Stimulated activated CD4-positive, alpha-beta T cell treated with anti-CD3 and anti-CD28 coated beads, Interleukin-15, amount 100 ng/mL, for 48 hours (primary cell): ENCODE results near the gene HAP1.
"Not testable (repeated sequence)": the region's sequence is repeated elsewhere in the genome, so short reads cannot be mapped to it uniquely, and the experiment has no call there.

Experiments used
- DNase-seq, 2 donors: peaks; one replicate each; pipeline ENCODE4 v3.0.0-alpha.2; 2020; ENCODE audit warnings: low read depth in 2 of 2

Gene HAP1, protein sequence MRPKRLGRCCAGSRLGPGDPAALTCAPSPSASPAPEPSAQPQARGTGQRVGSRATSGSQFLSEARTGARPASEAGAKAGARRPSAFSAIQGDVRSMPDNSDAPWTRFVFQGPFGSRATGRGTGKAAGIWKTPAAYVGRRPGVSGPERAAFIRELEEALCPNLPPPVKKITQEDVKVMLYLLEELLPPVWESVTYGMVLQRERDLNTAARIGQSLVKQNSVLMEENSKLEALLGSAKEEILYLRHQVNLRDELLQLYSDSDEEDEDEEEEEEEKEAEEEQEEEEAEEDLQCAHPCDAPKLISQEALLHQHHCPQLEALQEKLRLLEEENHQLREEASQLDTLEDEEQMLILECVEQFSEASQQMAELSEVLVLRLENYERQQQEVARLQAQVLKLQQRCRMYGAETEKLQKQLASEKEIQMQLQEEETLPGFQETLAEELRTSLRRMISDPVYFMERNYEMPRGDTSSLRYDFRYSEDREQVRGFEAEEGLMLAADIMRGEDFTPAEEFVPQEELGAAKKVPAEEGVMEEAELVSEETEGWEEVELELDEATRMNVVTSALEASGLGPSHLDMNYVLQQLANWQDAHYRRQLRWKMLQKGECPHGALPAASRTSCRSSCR

DNA sequence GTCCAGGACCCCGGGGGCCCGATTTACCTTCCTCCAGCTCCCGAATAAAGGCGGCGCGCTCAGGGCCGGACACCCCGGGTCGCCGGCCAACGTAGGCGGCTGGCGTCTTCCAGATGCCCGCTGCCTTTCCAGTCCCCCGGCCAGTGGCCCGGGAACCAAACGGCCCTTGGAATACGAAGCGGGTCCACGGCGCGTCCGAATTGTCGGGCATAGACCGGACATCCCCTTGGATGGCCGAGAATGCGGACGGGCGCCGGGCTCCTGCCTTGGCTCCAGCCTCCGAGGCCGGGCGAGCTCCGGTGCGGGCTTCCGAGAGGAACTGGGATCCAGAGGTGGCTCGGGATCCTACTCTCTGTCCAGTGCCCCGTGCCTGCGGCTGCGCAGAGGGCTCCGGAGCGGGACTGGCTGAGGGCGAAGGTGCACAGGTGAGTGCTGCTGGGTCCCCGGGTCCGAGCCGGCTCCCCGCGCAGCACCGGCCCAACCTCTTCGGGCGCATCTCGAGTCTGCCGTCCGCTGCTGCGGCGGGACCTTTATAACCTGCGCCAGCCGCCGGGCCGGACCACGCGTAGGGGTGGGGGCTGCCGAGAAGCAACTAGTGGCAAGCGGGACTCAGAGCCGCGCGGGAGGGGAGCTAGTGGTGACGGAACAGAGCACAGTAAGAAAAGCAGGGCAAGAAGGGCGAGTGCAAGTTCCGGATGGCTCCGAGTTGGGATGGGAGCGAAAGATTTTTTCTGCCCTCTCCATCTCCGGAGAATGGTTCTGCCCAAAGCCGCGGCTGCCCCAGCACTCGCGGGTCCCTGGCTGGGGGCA is at the start of gene HAP1:
TSS of gene HAP1 (minus strand) at position 505 of the 810 bp plus-strand sequence. CDS start at position 496, 9 bp downstream.
- no peak for DNase-seq

DNA sequence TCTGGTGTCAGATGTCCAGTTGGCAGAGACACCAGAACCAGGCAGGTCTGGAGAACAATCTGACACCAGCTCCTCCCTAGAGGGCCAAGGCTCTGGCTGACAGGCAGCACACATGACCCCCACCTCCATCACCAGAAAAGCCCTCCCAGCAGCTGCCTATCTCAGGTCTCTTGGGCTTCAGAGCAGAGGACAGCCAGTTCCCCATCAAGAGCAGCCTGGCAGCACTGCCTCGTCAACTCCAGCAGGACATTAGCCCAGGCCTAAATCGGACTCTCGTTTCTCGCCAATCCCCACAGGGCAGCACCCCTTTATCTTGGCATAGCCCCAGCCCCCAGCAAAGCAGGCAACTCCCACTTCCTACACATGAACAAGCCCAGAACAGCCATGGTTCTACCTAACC is 47.7 kb upstream of the HAP1 start:
- no peak for DNase-seq

DNA sequence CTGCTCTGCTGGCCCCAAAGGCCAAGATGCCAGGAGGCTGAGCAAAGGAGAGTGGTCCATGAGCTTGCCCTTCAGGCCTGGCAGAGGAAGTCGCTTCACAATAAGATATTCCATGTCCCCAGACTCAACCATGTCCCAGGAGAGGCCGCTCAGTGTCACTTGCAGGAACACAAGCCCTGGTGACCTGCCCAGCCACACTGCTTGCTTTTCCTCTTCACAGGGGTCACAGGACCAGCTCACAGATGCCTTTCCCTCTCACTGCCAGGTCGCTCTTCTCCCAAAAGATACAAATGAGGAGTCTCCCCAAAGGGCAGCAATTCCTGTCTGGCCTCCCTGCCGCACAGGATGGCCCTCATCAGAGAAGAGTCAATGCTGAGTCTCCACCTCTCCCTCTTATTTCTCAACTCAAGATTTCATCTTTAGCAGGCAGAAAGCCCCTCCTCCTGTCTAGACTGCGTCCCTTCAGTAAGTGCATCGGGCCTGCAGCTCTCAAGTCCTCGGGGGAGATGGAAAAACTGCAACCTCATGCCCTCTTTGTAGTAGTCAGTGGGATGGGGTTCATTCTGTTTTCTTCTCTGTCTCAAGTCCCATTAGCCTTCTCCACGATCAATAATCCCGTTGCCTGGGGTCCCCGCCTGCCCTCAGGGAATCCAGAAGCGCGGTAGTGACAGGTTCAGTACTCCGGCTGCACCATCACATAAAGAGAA is 47.1 kb upstream of the HAP1 start:
- no peak for DNase-seq

DNA sequence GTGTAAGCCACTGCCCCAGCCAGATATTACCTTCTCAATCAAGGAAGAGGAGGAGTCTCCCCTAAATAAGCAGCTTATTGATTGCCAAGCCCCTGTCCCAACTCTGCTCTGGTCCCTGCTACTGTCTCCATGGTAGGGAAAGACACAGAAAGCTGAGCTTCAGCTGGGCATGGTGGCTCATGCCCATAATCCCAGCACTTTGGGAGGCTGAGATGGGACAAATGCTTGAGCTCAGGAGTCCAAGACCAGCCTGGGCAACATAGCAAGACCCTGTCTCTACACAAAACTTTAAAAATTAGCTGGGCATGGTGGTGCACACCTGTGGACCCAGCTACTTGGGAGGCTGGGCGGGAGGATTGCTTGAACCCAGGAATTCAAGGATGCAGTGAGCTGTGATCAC is 45.5 kb upstream of the HAP1 start:
- DNase-seq: no peak

DNA sequence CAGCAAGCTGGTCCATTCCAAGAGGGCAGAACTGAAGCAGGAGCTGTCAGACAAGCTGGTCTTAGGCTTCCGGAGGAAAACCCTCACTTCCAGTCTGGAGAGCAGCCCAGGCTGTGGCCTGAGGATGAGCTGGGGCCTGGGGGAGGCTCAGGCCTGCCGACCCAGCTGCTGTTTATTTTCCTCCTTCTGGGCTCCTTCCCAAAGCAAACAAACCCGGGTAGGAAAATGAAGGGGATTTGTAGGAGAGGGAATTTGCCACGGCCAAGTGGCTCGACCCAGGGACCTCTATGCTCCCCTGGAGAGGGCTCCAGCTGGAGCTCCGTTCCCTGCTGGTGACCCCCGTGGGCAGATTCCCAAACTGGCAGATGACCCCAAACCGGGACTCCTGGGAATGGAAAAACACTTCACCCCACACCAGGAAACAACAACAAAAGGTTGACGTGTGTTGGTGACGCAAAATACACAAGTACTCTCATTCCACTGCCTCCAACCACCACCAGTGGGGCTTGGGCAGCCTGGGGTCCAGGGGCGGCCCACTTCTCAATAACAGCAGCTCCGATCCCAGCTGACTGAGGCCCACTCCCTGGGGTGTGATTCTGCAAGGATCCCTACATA is 43.2 kb upstream of the HAP1 start:
- DNase-seq: no peak

DNA sequence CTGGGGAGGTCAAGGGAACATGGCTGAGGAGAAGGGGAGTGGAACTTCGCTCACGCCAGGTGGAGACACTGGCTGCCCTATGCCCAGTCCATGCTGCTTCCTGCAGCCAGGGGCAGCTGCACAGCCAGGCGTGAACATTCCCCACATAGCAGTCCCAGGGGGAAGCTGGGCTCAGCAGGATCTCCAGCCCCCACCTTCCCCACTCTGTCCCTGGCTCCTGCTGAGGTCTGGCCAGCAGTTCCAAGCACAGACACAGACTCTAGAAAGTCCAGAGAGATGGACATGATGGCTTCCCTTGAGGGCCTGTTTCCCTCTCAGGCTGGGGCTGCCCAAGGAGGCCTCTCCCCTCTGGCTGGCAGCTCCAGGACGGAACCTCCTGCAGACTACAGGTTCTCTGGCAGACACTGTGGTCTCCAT is 42.7 kb upstream of the HAP1 start:
- DNase-seq: no peak

DNA sequence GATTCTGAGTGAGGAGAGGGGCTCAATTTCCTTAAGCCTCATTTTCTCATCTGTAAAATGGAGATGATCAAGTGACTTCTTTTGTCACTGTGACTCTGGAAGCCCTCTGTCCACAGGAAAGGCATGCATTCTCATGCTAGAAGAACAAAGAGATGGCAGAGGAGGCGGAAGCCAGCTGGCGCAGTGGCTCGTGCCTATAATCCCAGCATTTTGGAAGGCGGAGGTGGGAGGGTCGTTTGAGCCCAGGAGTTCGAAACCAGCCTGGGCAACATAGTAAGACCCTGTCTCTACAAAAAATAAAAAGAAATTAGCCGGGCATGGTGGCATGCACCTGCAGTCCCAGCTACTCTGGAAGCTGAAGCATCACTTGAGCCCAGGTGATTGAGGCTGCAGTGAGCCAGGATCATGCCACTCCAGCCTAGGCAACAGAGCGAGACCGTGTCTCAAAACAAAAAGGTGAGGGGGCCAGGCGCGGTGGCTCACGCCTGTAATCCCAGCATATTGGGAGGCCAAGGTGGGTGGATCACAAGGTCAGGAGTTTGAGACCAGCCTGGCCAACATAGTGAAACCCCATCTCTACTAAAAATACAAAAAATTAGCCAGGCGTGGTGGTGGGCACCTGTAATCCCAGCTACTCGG is 41.9 kb upstream of the HAP1 start:
- DNase-seq: not testable (repeated sequence)

DNA sequence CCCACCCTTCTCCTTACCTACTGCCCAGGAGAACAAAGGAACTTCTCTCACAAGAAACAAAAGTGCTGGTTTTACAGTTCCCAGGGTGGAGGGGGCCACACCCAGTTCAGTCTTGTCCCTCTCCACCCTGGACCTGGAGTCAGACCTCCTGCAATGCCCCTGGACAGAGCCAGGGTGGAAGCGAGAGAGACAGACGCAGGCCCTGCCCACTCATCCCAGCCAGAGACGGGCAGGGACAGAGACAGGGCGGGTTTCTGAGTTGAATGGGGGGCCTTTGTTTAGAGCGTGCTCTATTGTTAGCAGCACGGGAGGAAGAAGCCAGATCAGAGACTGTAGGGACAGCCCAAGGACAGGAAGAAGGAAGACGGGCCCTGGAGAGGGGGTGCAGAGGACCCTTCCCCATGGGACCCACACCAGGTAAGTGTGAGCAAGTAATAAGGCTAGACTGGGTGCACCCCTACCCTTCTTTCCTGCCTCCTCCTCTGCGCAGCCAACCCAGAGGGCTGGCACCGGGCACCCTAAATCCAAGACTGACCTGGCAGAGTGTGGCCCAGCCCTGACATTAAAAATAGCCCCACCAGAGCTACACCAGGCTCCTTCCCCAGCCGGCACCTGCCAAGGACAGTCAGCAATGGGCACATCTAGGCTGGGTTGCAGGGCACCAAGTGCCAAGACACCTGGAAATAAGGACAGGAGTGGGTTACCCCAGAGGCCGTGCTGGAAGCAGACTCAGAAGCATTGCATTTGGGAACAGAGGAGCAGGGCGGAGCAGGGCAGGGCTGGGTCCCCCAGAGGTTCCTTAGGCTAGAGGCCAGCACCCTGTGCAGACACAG is 41.2 kb upstream of the HAP1 start:
- no peak for DNase-seq

DNA sequence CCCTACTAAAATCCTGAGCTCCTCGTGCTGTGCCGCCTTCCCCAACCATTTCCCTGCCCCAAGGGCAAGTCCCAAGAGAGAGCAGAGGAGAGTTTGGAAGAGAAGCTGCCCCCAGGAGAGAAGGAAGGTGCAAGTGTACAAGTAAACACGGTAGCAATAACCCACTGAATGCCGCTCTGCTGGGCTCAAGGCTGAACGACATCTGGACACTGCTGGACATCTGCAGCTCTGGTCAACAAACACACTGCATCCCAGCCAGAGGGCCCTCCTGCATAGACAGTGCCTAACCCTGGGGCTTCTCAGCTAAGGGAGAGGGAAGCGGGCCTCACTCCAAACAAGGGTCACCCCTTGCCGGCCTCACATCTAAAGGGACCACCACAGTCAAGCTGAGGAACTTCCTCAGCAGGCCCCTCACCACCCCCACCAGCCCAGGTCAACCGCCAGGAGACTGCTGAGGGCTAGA is 39.3 kb upstream of the HAP1 start:
- no peak for DNase-seq

DNA sequence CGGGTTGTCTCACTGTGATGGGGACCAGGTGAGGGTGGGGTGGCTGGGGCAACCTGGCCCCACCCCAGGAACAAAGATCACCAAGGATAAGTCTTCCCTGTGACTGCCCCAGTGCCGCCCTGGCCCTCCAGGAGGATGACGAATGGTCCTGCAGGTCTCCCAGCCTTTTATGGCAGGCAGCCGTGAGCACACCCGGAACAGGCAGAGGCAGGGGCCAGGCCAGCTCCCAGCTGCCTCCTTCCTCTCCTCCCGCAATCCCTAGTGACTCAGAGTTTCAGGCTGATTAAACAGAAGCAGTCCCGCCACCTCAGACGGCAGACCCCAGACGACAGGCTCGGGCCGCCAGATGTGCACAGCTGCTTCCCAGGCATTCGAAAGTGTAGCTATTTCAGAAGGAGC is 38.7 kb upstream of the HAP1 start:
- no peak for DNase-seq

DNA sequence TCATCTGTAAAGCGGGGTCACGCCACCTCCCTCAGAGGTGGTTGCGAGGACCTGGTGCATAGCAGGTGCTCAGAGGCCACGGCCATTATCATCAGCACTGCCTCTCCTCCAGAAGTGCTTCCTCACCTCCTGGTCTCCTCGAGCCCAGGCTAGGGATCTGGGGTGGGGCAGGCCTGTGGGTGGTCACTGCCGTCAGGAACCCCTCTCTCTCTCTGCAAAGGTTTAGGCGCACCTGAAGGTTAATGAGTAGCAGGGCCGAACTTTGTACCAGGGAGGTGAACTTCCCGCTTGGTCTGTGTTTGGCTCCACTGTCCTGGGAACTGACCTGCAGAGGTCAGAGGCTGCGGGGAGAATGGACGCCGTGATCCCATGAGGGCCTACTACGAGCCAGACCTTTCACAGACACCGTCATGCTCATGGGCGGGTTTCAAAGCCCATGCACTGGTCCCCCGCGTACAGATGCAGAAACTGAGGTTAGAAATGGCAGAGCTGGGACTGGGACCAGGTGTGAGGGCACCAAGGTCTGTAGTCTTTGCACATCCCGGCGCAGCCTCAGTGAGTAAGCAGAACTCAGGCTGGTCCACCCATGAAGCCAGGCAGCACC is 38.2 kb upstream of the HAP1 start:
- no peak for DNase-seq

DNA sequence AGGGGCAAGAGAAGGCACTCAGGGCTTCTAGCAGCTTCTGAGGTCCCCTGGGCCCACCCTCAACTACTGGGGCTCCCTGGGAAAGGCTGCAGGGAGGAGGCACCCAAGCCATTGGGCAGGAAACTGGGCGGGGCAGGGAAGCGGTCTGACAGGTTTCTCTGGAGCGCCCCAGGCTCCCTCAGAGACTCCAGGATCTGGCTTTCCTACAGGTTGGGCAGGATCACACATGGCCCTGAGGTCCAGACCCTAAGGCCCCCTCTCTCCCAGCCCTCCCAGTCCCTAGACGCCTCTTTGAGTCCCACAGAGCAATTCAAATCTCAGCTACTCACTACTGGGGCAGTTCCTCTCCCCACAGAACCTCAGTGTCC is 37.8 kb upstream of the HAP1 start:
- DNase-seq: no peak

DNA sequence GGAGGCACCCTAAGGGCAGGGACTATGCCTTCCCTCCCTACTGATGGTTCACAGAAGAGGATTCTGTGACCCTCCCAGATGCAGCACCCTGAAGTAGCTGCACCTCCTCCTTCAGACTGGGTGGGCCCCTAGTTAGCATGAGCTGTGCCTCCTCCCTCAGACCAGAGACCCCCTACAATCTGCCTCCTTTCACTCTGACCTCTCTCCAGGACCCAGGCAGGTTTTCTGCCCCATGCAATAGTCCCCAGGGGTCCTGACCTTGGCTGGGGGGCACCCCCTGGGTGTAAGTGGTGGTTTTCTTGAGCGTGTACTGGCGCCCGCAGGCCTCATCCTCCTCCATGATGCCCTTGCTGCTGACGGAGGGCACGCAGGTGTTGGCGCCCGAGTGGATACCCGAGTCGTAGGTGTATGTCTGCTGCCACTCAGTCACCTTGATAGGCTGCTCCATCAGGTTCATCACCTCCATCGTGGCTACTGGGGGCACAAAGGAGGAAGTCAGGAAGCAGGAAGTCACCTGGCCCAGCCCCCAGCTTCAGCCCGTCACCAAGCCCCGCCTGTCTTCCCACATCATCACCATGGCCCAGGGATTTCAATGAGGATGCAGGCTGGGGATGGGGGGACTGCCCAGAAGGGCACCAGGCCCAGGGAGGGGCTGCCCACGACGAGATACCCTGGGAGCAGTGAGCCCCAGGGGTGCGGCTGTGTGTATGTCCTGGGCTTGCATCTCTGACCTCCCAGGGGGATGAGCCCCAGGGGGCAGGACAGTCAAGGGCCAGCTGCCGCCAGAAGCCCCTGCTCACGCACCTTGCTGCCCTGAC is 37.2 kb upstream of the HAP1 start:
- no peak for DNase-seq

DNA sequence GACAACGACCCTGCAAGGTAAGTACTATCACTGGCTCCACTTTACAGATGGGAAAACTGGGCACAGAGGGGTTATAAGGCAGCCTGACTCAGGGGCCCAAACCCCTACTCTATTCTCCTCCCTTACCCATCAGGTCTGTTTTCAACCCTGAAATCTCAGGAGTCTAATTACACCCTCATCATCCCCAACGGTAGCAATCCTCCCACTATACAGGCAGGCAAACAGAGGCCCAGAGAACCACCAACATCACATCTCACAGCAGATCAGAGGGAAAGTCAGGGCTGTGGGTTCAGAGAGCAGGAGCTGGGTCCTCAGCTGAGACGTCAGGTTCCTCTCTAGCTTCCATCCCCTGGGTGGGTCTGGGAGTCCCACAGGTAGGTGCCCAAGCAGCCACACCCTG is 35.5 kb upstream of the HAP1 start:
- no peak for DNase-seq

DNA sequence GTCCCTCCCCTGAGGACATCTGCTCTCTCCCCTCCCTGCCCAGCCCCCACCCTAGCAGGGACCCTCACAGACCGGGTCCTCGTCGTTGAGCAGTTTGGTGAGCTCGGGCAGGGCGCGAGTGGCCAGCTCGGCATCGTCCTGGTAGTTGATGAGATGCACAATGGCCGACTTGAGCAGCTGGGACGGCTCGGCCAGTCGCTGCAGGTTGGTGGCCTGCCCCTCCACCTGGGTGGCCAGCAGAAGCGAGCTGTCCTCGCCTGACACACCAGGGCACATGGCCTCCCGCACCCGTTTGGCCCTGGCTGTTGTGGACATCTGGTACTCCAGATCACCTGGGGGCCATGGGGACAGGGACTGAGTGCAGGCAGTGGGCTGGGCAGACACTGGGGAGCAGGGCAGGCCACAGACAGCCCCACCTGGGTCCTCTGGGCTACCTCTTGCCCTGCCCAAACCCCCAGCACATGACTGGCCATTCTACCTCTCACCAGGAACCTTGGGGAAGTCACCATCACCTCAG is 35.0 kb upstream of the HAP1 start:
- no peak for DNase-seq

DNA sequence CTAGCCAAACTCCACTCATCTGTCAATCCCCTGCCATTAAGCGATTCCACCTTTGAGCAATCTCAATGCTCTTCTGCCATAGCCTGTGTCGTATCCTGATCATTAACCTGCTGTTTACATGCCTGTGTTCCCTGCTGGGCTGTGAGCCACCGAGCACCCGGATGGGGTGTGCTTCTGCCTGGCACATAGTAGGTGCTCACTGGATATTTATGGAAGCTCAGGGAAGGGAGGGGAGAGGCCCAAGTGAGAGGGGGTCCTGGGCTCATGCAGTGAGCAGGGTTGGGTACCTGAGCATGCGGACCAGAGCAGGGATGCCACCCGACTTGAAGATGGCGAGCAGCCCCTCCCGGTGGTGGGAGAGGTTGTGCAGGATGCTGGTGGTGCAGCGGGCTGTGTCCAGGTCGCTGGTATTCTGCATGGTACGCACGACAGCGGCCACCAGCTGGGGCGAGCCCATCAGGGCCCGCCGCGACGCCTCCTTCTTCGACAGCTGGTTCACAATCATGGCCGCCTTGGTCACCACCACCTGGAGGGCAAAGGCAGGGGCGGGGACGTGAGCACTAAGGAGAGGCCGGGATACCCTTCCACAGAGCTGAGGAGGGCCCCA is 34.3 kb upstream of the HAP1 start:
- DNase-seq: no peak

DNA sequence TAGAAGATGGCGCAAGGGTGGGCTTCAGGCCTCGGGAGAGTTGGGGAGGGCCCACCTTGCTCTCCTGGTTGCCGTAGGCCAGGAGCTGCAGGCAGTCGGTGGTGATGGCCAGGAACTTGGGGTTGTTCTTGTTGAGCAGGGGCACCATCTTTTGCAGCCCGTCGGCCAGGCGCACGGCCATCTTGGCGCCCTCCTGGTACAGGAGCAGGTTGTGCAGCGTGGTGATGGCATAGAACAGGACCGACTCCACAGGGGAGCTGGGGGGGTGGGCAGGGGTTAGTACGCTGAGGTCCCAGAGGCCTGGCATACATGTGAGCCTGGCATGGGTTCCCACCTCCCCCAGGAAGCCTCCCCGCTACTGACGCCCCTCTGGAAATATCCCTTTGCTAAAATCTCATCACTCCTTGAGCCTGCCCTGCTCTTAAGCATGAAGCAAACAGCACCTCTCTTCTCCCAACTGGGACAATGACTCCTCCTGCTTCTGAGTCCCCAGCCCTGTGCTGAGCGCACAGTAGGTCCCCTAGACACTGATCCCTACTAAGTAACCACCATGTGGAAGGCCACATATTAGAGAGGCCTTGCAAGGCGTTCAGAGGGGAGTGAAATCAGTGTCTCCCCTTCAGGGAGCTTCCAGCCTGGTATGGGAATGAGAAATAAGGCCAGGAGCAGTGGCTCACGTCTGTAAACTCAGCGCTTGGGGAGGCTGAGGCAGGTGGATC is 33.0 kb upstream of the HAP1 start:
- no peak for DNase-seq

DNA sequence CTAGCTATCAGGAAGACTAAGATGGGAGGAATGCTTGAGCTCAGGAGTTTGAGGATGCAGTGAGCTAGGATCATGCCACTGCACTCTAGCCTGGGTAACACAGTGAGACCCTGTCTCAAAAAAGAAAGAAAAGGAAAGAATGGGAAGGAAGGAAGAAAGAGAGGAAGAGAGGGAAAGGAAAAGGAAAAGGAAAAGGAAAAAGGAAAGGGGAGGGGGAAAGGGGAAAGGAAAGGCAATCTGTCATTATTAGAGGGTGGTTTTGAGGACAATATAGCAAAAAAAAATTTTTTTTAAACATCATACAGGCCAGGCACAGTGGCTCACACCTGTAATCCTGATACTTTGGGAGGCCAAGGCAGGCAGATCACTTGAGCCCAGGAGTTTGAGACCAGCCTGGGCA is 31.7 kb upstream of the HAP1 start:
- no peak for DNase-seq
